SK-N-SH (cell line): ENCODE results near the gene PICK1.

Experiments
- CTCF ChIP-seq: fragments of 200-600 bp; sonication (generic); IDR thresholded peaks from 2 replicates; pipeline ENCODE4 v1.6.1; 2017; ENCODE audit warnings: antibody characterized with exemption, mild to moderate bottlenecking, moderate library complexity
- ELF1 ChIP-seq: IDR thresholded peaks from 2 replicates; pipeline ENCODE4 v1.4.0; 2012
- GABPA ChIP-seq: IDR thresholded peaks from 2 replicates; pipeline ENCODE4 v1.4.0; 2012; ENCODE audit warnings: low read depth, mild to moderate bottlenecking
- GATA2 ChIP-seq: sonication (generic); formaldehyde crosslinking; IDR thresholded peaks from 2 replicates; pipeline ENCODE4 v1.5.0; 2020; ENCODE audit warnings: mild to moderate bottlenecking, missing genetic modification reagents
- MAX ChIP-seq: IDR thresholded peaks from 2 replicates; pipeline ENCODE4 v1.4.0; 2012; ENCODE audit warnings: low read depth
- POLR2AphosphoS5 ChIP-seq: IDR thresholded peaks from 2 replicates; pipeline ENCODE4 v1.6.1; 2012; ENCODE audit warnings: low read depth, low read length
- RAD21 ChIP-seq: IDR thresholded peaks from 2 replicates; pipeline ENCODE4 v1.6.1; 2012; ENCODE audit warnings: mild to moderate bottlenecking, low read length
- REST ChIP-seq: IDR thresholded peaks from 2 replicates; pipeline ENCODE4 v1.6.1; 2012; ENCODE audit warnings: mild to moderate bottlenecking, low read depth, low read length, moderate library complexity
- SIN3A ChIP-seq: IDR thresholded peaks from 2 replicates; pipeline ENCODE4 v1.6.1; 2012; ENCODE audit warnings: low read depth, mild to moderate bottlenecking, low read length, moderate library complexity, borderline replicate concordance
- SMC3 ChIP-seq: IDR thresholded peaks from 2 replicates; pipeline ENCODE4 v1.6.1; 2012; ENCODE audit warnings: low read depth, low read length, improper control_type of control experiment
- TCF12 ChIP-seq: IDR thresholded peaks from 2 replicates; pipeline ENCODE4 v1.4.0; 2012

GRCh38 chr22:38107692-38108515 lies 50.7 kb downstream of the PICK1 start:
- TF ChIP-seq MAX (no peak), REST (no peak), RAD21 (no peak), SMC3 (no peak), ELF1 (no peak), CTCF (no peak), GATA2 (CRISPR knock-in tag) (no peak), SIN3A (no peak), GABPA (no peak), TCF12 (no peak), POLR2AphosphoS5 (no peak)
